Kidney (tissue), 14 donors: ENCODE results near the gene FNDC1. TPM values are rescaled to one million over a fixed set of nuclear protein-coding genes. Genes with fewer than 3 reads are reported as not detected.

Experiments
- DNase-seq, 5 donors: peaks; one replicate each; pipeline ENCODE4 v3.0.0-alpha.2; 2013 to 2020
- FAIRE-seq: peaks from 2 replicates; lab custom pipeline; 2012; peaks lifted over from hg19 to GRCh38; lab: Jason Lieb, UNC
- H3K27ac ChIP-seq, 2 donors: one replicate each; pipeline ENCODE4 v1.7.0; 2013; ENCODE audit warnings: low read depth in 2 of 2, low read length in 2 of 2, inconsistent platforms in 1 of 2
- H3K27me3 ChIP-seq: one replicate; pipeline ENCODE4 v1.7.1; 2013; ENCODE audit warnings: low read length, inconsistent platforms; ENCODE audit not compliant: control insufficient read depth, insufficient read depth
- H3K36me3 ChIP-seq, 3 donors: one replicate each; pipeline versions ENCODE4 v1.7.0 to v1.7.1; 2013; ENCODE audit warnings: low read length in 3 of 3, control low read depth in 1 of 3, inconsistent platforms in 1 of 3; ENCODE audit not compliant: insufficient read depth in 3 of 3, control insufficient read depth in 2 of 3
- H3K4me1 ChIP-seq, 3 donors: one replicate each; pipeline versions ENCODE4 v1.7.0 to v1.7.1; 2013; ENCODE audit warnings: low read length in 3 of 3, inconsistent platforms in 1 of 3, low read depth in 1 of 3; ENCODE audit not compliant: control insufficient read depth in 2 of 3, insufficient read depth in 2 of 3
- H3K4me3 ChIP-seq, 3 donors: one replicate each; pipeline versions ENCODE4 v1.7.0 to v1.8.1; 2013; ENCODE audit warnings: low read length in 3 of 3, control low read depth in 1 of 3, inconsistent platforms in 1 of 3
- H3K9ac ChIP-seq, 3 donors: one replicate each; pipeline versions ENCODE4 v1.7.0 to v1.7.1; 2013; ENCODE audit warnings: low read length in 3 of 3, control low read depth in 1 of 3, inconsistent platforms in 1 of 3
- H3K9me3 ChIP-seq, 3 donors: one replicate each; pipeline versions ENCODE4 v1.7.0 to v1.7.1; 2013; ENCODE audit warnings: low read length in 3 of 3, control low read depth in 1 of 3, inconsistent platforms in 1 of 3; ENCODE audit not compliant: control insufficient read depth in 2 of 3, insufficient read depth in 1 of 3
- CTCF ChIP-seq: IDR thresholded peaks from 3 replicates; pipeline ENCODE4 v1.5.1; 2012; ENCODE audit warnings: mild to moderate bottlenecking, moderate library complexity, borderline replicate concordance; ENCODE audit not compliant: insufficient read depth; ENCODE audit errors: extremely low read depth
- intact Hi-C: fragments of 100-400 bp; cut with DNase I; formaldehyde crosslinking; loops from one replicate; pipeline ENCODE4 v1.11.1; 2022
- polyA plus RNA-seq: library from polyadenylated mRNA; stranded (reverse); fragments of 350-450 nt; fragmentation: Illumina TruSeq; extraction: RNeasy Lipid Tissue Mini Kit (QIAGEN cat#74804); gene quantifications from one replicate; pipeline ENCODE4 v1.2.3, GENCODE V29; 2014; ENCODE audit warnings: low read depth, low replicate concordance; ENCODE audit not compliant: insufficient read depth
- total RNA-seq: library from RNA; stranded (reverse); fragmentation: NEBNext Ultra II Directional; extraction: Animal tissue kit (Norgen Biotek cat#: 25700); gene quantifications from one replicate; pipeline ENCODE4 v1.2.1, GENCODE V29; 2021
- donor health status: control.
- donor health status: control.
- donor health status: control.
- donor health status: control.
- donor health status: control.
- donor health status: DM: yes; HTN: yes; CAD: no.
- donor health status: Normal renal cell carcinoma (clear cell type).

Gene FNDC1
- total and polyA plus RNA-seq, 2 donors from 2014 or later, result 0.69 to 1.3 TPM

GRCh38 chr6:159155679-159156078 is 13.5 kb upstream of the FNDC1 start:
- peaks cover 0 to 5% (median 0%) of the 10 kb centered on the region in 3 donors for H3K9me3 ChIP-seq
- intact Hi-C loops, result no loop called here
- DNase-seq, result no peak
- no peak overlapping the region for H3K27ac ChIP-seq
- H3K4me3 ChIP-seq, result no peak overlapping the region
- no peak overlapping the region for H3K9ac ChIP-seq
- no peak for FAIRE-seq
- no peaks in the 10 kb centered on the region for H3K36me3 ChIP-seq
- no peaks in the 10 kb centered on the region for H3K27me3 ChIP-seq
- H3K4me1 ChIP-seq, result no peaks in the 10 kb centered on the region
- TF ChIP-seq CTCF, result no peak

- Histone ChIP-seq H3K27ac (no peak overlapping the region), H3K36me3 (no peaks in the 10 kb centered on the region), H3K4me1 (no peaks in the 10 kb centered on the region), H3K9ac (no peak overlapping the region), H3K4me3 (no peak overlapping the region), H3K27me3 (no peaks in the 10 kb centered on the region), H3K9me3 (peaks cover 0 to 5% (median 0%) of the 10 kb centered on the region in 3 donors)
- peak; percentile 51 for FAIRE-seq
- intact Hi-C loops, result no loop called here
- TF ChIP-seq CTCF, result no peak
- DNase-seq, result no peak
These were observed 13.1 kb upstream of the FNDC1 start for GRCh38 chr6:159156089-159156488.

- FAIRE-seq (no peak), DNase-seq (no peak)
- Histone ChIP-seq H3K9ac (no peak overlapping the region), H3K36me3 (no peaks in the 10 kb centered on the region), H3K27ac (no peak overlapping the region), H3K9me3 (peaks cover 0 to 5% (median 0%) of the 10 kb centered on the region in 3 donors), H3K4me1 (no peaks in the 10 kb centered on the region), H3K27me3 (no peaks in the 10 kb centered on the region), H3K4me3 (no peak overlapping the region)
- intact Hi-C loops, result no loop called here
- TF ChIP-seq CTCF, result no peak
These were observed 11.8 kb upstream of the FNDC1 start for GRCh38 chr6:159157431-159157830.

GRCh38 chr6:159161839-159162238 is 7.4 kb upstream of the FNDC1 start:
- no peak overlapping the region for H3K27ac ChIP-seq
- no peak for FAIRE-seq
- DNase-seq, result no peak
- intact Hi-C loops, result no loop called here
- TF ChIP-seq CTCF, result no peak
- H3K27me3 ChIP-seq, result no peaks in the 10 kb centered on the region
- H3K4me1 ChIP-seq, result peaks cover 0 to 2% (median 0%) of the 10 kb centered on the region in 3 donors
- no peak overlapping the region for H3K4me3 ChIP-seq
- H3K9ac ChIP-seq, result no peak overlapping the region
- no peaks in the 10 kb centered on the region for H3K36me3 ChIP-seq
- no peaks in the 10 kb centered on the region for H3K9me3 ChIP-seq
